Activated naive CD8-positive, alpha-beta T cell treated with anti-CD3 and anti-CD28 coated beads, Interleukin-2, amount 50 U/mL, for 24 hours (primary cell): ENCODE measurements around the gene PLXDC2.
"Not testable (repeated sequence)": the region's sequence is repeated elsewhere in the genome, so short reads cannot be mapped to it uniquely, and the experiment has no call there.

Experiments used
- ATAC-seq: fragments of 150-1000 bp; cut with Tn5 transposase; one replicate; pipeline ENCODE4 v1.10.0; 2021
- DNase-seq: peaks from one replicate; pipeline ENCODE4 v3.0.0; 2021
- H3K27ac Mint-ChIP-seq: one replicate; pipeline ENCODE4 v1.8.0; 2021; ENCODE audit warnings: mild to moderate bottlenecking, mixed read lengths
- H3K27me3 Mint-ChIP-seq: one replicate; pipeline ENCODE4 v1.8.0; 2021; ENCODE audit warnings: mixed read lengths
- H3K36me3 Mint-ChIP-seq: one replicate; pipeline ENCODE4 v1.8.0; 2021; ENCODE audit warnings: low read depth, mixed read lengths
- H3K4me1 Mint-ChIP-seq: one replicate; pipeline ENCODE4 v1.8.0; 2021; ENCODE audit warnings: mixed read lengths
- H3K4me3 Mint-ChIP-seq: one replicate; pipeline ENCODE4 v1.8.0; 2021; ENCODE audit warnings: mild to moderate bottlenecking, moderate library complexity, mixed read lengths
- H3K9me3 Mint-ChIP-seq: one replicate; pipeline ENCODE4 v1.8.0; 2021; ENCODE audit warnings: mixed read lengths

Gene PLXDC2

DNA sequence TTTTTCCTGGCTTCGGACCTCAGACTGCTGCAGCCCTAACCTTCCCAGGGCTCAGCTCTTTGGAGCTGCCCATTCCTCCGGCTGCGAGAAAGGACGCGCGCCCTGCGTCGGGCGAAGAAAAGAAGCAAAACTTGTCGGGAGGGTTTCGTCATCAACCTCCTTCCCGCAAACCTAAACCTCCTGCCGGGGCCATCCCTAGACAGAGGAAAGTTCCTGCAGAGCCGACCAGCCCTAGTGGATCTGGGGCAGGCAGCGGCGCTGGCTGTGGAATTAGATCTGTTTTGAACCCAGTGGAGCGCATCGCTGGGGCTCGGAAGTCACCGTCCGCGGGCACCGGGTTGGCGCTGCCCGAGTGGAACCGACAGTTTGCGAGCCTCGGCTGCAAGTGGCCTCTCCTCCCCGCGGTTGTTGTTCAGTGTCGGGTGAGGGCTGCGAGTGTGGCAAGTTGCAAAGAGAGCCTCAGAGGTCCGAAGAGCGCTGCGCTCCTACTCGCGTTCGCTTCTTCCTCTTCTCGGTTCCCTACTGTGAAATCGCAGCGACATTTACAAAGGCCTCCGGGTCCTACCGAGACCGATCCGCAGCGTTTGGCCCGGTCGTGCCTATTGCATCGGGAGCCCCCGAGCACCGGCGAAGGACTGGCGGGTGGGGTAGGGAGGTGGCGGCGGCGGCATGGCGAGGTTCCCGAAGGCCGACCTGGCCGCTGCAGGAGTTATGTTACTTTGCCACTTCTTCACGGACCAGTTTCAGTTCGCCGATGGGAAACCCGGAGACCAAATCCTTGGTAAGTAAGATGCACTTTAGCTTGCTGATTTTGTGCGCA lies at the start of gene PLXDC2:
Gene PLXDC2, plus strand, starts transcription at position 22 of the 820 bp plus-strand sequence.
- no peak within 1 kb of the TSS for H3K27ac Mint-ChIP-seq
- H3K27me3 Mint-ChIP-seq, result peaks cover 42% of the 10 kb centered on the region
- no peaks in the 10 kb centered on the region for H3K36me3 Mint-ChIP-seq
- DNase-seq, result peak; percentile 4
- ATAC-seq, result peak; percentile 38
- peaks cover 7% of the 10 kb centered on the region for H3K4me1 Mint-ChIP-seq
- H3K4me3 Mint-ChIP-seq, result peak within 1 kb of the TSS; percentile 48
- no peaks in the 10 kb centered on the region for H3K9me3 Mint-ChIP-seq

DNA sequence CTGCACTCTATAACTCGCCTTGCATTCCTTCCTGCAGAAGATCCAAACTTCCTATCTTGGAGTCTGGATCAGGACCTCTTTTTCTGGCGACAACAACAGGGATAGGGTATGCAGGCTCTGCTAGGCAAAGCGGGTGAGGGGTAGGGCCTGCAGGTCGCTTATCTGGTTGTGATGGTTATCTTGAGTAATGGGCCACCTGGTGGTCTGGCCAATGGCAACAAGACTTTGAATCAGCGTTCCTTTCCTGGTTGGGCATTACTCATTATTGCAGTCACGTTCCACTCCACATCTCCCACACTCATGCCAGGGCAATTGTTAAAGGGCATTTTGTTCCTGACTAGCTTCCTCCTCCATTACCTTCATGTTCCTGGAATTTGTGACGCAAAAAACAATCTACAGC lies 48.4 kb upstream of the PLXDC2 start:
- ATAC-seq, result no peak
- no peaks in the 10 kb centered on the region for H3K27me3 Mint-ChIP-seq
- no peaks in the 10 kb centered on the region for H3K36me3 Mint-ChIP-seq
- no peak overlapping the region for H3K27ac Mint-ChIP-seq
- no peak for DNase-seq
- H3K4me3 Mint-ChIP-seq, result no peak overlapping the region
- H3K9me3 Mint-ChIP-seq, result peaks cover 7% of the 10 kb centered on the region
- no peaks in the 10 kb centered on the region for H3K4me1 Mint-ChIP-seq

DNA sequence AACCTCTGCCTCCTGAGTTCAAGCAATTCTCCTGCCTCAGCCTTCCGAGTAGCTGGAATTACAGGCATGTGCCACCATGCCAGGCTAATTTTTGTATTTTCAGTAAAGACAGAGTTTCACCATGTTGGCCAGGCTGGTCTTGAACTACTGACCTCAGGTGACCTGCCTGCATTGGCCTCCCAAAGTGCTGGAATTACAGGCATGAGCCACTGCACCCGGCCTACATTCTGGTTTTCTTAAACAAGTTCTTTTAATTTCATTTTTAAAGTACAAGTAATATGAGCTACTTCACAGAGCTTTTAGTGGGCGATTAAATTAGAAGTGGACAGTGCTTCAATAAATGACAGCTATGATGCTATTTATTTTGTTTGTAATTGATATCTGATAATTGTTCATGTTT lies 46.4 kb upstream of the PLXDC2 start:
- ATAC-seq, H3K27me3 Mint-ChIP-seq, H3K9me3 Mint-ChIP-seq, DNase-seq, H3K36me3 Mint-ChIP-seq, H3K27ac Mint-ChIP-seq, H3K4me1 Mint-ChIP-seq, H3K4me3 Mint-ChIP-seq: not testable (repeated sequence)

DNA sequence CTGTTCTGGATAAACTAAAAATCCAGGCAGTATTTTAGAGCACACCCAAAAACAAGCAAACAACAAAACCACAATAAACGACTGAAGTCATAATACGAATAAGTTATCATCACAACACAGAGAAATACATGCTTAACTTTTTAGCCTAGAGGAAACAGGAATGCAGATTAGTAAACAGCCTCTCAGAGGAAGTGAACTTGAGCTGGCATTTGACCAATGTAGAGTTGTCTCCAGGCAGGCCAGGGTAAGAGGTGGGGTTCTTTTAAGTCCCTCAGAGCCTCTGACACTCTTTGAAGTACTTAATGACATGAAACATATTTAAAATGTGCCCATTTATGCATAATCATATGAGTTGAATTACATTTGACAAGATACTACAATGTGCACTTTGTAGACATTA lies 43.3 kb upstream of the PLXDC2 start:
- ATAC-seq (no peak), DNase-seq (no peak)
- Mint-ChIP-seq H3K9me3 (peaks cover 7% of the 10 kb centered on the region), H3K4me3 (no peak overlapping the region), H3K27ac (no peak overlapping the region), H3K27me3 (peaks cover 2% of the 10 kb centered on the region), H3K4me1 (no peaks in the 10 kb centered on the region), H3K36me3 (no peaks in the 10 kb centered on the region)

DNA sequence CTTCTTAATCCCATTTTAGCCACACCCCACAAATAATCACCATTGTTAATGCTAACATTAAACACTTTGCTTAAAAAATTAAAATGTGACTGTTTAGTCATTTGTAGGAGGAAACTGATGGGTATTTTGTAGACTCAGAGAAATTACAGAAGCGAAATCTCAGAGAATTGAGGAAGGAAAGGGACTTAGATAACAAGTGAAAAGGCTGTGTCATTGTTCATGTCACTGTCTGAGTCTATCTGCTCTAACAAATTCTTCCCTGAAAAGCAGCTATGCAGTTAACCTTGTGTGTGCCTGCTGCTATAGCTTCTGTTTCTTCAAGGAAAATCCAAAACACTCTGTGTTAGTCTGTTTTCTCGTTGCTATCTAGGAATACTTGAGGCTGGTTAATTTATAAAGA lies 40.9 kb upstream of the PLXDC2 start:
- Mint-ChIP-seq H3K4me1 (no peaks in the 10 kb centered on the region), H3K4me3 (no peak overlapping the region), H3K36me3 (no peaks in the 10 kb centered on the region), H3K27me3 (peaks cover 2% of the 10 kb centered on the region), H3K27ac (no peak overlapping the region), H3K9me3 (peaks cover 9% of the 10 kb centered on the region)
- no peak for ATAC-seq
- DNase-seq, result no peak

DNA sequence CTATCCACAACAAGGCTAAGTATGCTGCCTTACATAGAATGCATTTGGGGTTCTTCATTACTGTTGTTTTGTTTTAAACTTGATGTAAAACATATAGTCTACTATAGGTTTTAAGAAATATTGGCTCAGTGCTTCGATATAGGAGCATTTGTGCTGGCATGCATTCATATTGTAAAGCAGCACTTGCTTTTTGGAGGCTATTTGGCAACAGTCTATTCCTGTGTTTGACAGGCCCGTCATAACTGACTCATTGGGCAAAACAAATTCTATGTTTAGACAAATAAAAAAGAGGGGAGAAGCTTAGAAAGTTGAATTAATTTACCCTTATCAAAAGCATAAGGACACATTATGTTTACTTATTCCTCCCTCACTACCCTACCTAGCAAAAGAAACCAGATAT lies 38.4 kb upstream of the PLXDC2 start:
- H3K4me3 Mint-ChIP-seq, result no peak overlapping the region

DNA sequence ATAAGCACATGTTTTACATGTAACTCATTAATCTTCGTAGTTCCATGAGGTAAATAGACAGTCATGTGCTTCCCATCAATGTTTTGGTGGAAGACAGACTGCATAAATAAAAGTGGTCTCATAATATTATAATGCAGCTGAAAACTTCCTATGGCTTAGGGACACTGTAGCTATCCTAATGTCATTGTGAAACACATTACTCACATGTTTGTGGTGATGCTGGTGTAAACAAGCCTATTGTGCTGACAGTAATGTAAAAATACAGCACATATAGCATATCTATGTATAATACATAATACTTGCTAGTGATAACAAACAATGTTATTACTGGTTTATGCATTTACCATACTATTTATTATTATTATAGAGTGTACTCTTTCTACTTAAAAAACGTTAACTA lies 37.2 kb upstream of the PLXDC2 start:
- no peaks in the 10 kb centered on the region for H3K4me1 Mint-ChIP-seq
- H3K36me3 Mint-ChIP-seq, result no peaks in the 10 kb centered on the region
- H3K9me3 Mint-ChIP-seq, result peaks cover 13% of the 10 kb centered on the region
- no peak overlapping the region for H3K4me3 Mint-ChIP-seq
- H3K27ac Mint-ChIP-seq, result no peak overlapping the region
- ATAC-seq (no peak), DNase-seq (no peak)
- peaks cover 2% of the 10 kb centered on the region for H3K27me3 Mint-ChIP-seq

More for the DNA sequence above, 38.4 kb upstream of the PLXDC2 start:
- DNase-seq, result no peak
- Mint-ChIP-seq H3K9me3 (peaks cover 13% of the 10 kb centered on the region), H3K36me3 (no peaks in the 10 kb centered on the region), H3K27ac (no peak overlapping the region), H3K4me1 (no peaks in the 10 kb centered on the region), H3K27me3 (peaks cover 2% of the 10 kb centered on the region)
- no peak for ATAC-seq

DNA sequence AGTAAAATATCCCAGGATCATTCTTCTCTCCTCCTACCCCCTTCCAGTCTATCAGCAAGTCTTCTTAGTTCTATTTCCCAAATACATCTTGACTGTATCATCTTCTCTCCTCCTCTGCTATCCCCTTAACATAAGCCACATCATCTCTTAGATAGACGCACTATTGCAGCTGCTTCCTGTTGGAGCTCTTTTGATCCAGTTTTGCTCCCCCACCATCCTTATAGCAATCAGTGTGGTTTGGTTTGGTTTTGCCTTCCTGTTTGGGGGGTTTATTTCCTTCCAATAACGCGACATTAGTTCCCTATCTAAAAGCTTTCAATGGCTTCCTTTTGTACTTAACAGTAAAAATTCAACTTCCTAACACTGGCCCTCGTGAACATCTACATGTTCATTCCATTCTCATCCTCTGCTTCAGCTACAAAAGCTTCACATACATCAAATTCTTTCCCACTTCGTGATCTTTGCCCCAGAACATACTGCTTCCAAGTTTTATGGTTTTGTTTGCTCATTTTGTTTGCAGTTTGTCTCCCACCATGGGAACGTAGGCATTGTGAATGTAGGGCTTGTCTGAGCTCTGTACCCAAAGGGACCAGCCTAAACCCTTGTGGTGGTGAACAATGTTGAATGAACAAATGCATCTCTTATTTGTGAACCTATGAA lies 33.7 kb upstream of the PLXDC2 start:
- no peaks in the 10 kb centered on the region for H3K27me3 Mint-ChIP-seq
- no peak for DNase-seq
- H3K9me3 Mint-ChIP-seq, result peaks cover 8% of the 10 kb centered on the region
- H3K4me3 Mint-ChIP-seq, result no peak overlapping the region
- H3K4me1 Mint-ChIP-seq, result no peaks in the 10 kb centered on the region
- no peak for ATAC-seq
- no peaks in the 10 kb centered on the region for H3K36me3 Mint-ChIP-seq
- H3K27ac Mint-ChIP-seq, result no peak overlapping the region

DNA sequence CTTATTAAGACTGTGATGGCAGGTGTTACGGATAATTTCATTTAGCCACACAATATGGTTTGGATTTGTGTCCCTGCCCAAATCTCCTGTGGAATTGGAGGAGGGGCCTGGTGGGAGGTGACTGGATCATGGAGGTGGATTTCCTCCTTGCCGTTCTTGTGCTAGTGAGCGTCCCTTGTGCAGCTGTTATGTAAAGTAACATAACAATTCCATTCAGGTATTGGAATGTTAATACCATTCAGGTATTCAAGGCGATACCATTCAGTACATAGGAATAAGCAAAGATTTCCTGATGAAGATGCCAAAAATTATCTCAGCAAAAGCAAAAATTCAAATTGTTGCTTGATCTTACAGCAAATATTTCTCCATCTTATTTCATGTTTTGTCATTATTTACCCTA lies 32.5 kb upstream of the PLXDC2 start:
- no peaks in the 10 kb centered on the region for H3K36me3 Mint-ChIP-seq
- no peaks in the 10 kb centered on the region for H3K4me1 Mint-ChIP-seq
- peaks cover 6% of the 10 kb centered on the region for H3K9me3 Mint-ChIP-seq
- no peak for DNase-seq
- peaks cover 2% of the 10 kb centered on the region for H3K27me3 Mint-ChIP-seq
- no peak overlapping the region for H3K4me3 Mint-ChIP-seq
- no peak overlapping the region for H3K27ac Mint-ChIP-seq
- ATAC-seq, result no peak

DNA sequence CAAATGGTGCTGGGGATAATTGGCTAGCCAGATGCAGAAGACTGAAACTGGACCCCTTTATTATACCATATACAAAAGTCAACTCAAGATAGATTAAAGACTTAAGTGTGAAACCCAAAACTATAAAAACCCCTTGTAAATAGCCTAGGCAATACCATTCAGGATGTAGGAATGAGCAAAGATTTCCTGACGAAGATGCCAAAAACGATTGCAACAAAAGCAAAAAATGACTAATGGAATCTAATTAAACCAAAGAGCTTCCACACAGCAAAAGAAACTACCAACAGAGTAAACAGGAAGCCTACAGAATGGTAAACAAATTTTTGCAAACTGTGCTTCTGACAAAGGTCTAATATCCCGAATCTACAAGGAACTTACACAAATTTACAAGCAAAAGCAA lies 30.9 kb upstream of the PLXDC2 start:
- Mint-ChIP-seq H3K9me3 (peaks cover 4% of the 10 kb centered on the region), H3K36me3 (no peaks in the 10 kb centered on the region), H3K27me3 (peaks cover 4% of the 10 kb centered on the region), H3K27ac (no peak overlapping the region), H3K4me3 (no peak overlapping the region), H3K4me1 (no peaks in the 10 kb centered on the region)
- ATAC-seq (no peak), DNase-seq (no peak)

DNA sequence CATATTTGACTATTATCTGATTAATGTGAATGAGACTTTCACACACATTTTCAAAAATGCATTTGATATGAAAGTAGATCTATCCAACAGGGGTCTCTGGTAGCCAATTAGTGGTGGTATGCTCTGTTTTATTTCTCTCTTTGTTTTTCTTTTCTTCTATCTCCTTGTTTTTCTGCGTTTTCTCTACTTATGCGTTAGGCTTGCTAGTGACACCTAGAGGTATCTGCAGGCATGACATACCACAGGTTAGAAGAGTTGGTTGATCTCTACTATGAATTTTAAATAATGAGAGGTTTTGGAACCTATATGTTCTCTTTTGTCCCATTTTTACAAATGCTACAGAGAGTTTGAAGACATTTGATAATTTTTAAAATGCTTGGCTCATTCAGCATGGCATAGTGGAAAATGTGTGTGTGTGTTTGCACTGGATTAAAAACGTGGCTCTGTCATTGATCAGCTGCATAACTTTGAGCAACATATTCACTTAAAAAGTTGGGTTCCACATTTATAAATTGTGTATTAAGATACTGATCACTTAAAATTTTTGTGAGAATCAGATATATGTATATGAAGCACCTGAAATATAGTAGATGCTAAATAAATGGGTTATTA lies 28.1 kb upstream of the PLXDC2 start:
- H3K27me3 Mint-ChIP-seq, result peaks cover 4% of the 10 kb centered on the region
- H3K4me3 Mint-ChIP-seq, result no peak overlapping the region
- peak; percentile 7 for DNase-seq
- no peak for ATAC-seq
- no peaks in the 10 kb centered on the region for H3K4me1 Mint-ChIP-seq
- H3K27ac Mint-ChIP-seq, result no peak overlapping the region
- no peaks in the 10 kb centered on the region for H3K36me3 Mint-ChIP-seq
- peaks cover 6% of the 10 kb centered on the region for H3K9me3 Mint-ChIP-seq

DNA sequence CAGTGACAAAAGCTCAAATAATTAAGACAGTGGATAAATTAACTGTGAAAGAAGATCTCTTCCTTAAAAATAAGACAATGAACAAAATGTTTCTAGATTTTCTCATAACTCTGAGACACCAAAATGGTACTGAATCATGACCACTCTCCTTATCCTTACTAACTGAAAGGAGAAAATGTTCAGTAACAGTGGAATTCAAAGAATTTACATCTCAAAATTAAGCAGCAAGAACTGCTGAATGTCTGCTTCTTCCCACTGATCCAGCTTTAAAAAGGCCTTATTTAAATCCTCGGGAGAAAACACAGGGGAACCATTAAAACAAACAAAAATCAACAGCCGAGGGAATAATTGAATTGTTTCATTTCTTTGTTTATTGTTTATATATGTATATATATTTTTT lies 27.3 kb upstream of the PLXDC2 start:
- DNase-seq, result no peak
- Mint-ChIP-seq H3K9me3 (peaks cover 6% of the 10 kb centered on the region), H3K4me1 (no peaks in the 10 kb centered on the region), H3K4me3 (no peak overlapping the region), H3K36me3 (no peaks in the 10 kb centered on the region), H3K27ac (no peak overlapping the region), H3K27me3 (peaks cover 4% of the 10 kb centered on the region)
- ATAC-seq, result no peak

DNA sequence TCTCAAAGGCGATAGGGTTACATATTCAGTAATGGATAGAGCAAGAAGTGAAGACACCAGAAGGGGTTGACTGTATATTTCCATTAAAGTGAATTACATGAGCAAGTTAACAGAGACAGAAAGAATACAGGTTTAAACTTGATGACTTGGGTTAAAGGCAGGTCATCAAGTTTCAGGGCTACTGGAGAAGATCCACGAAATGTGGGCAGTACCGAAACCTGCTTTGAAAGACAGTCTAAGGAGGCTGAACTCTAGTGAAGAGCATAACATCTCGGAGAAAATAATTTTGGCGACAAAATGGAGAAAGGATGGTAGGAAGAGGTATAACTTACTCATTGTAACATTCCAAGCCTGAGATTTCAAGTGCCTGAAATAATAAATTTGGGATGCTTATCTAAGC lies 26.6 kb upstream of the PLXDC2 start:
- ATAC-seq, result no peak
- Mint-ChIP-seq H3K27me3 (peaks cover 4% of the 10 kb centered on the region), H3K27ac (no peak overlapping the region), H3K36me3 (no peaks in the 10 kb centered on the region), H3K4me3 (no peak overlapping the region), H3K4me1 (no peaks in the 10 kb centered on the region), H3K9me3 (peaks cover 6% of the 10 kb centered on the region)
- DNase-seq, result no peak

DNA sequence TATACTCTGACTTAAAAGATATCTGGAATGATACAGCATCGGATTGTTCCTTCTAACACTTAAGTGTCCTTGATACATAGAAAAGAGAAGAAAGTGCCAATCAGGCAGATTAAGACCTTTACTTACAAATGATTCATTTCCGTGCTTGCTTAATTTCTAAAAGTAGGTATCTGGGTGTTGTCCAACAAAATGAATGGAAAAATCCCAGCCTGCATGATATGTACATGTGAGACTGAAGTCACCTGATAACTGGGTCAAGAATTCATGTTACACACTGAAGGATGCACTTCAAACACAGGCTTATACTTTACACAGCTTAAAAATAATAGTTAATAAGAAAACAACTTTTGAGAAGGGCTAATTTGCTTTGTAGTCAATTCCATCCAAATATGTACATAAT lies 25.2 kb upstream of the PLXDC2 start:
- no peaks in the 10 kb centered on the region for H3K36me3 Mint-ChIP-seq
- DNase-seq (no peak), ATAC-seq (no peak)
- peaks cover 6% of the 10 kb centered on the region for H3K9me3 Mint-ChIP-seq
- no peak overlapping the region for H3K27ac Mint-ChIP-seq
- no peaks in the 10 kb centered on the region for H3K4me1 Mint-ChIP-seq
- no peak overlapping the region for H3K4me3 Mint-ChIP-seq
- H3K27me3 Mint-ChIP-seq, result peaks cover 4% of the 10 kb centered on the region

DNA sequence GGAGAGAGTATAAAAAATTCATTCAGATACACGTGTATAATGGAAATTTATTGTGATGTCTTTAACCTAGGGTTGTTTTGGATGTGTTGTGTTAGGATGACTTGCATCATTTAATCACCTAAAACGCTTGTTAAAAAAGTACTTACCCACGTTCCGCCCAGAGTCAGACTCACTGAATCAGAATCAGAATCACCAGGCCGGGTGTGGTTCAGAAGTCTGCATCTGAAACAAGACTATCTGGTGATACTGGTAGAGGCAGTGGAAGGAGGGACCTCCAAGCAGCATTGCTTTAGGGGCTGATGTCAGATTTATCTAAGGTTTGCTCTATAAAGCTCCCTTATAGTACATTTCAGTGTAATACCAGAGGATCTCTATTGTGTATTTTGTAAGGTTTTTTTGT lies 20.5 kb upstream of the PLXDC2 start:
- DNase-seq, result no peak
- Mint-ChIP-seq H3K4me3 (no peak overlapping the region), H3K27me3 (no peaks in the 10 kb centered on the region), H3K4me1 (no peaks in the 10 kb centered on the region), H3K36me3 (no peaks in the 10 kb centered on the region), H3K27ac (no peak overlapping the region), H3K9me3 (peaks cover 14% of the 10 kb centered on the region)
- no peak for ATAC-seq
